Tibial artery (tissue), 4 donors: ENCODE results near the gene SLC13A4.

Experiments used
- DNase-seq, 2 donors: peaks; one replicate each; pipeline ENCODE4 v3.0.0-alpha.2; 2019
- H3K27ac ChIP-seq, 2 donors: fragments of 200-600 bp; sonication (generic) in 1 of 2; 1 replicate in 1 of 2; 2 replicates in 1 of 2; pipeline ENCODE4 v1.5.1; 2018 to 2019; ENCODE audit warnings: mild to moderate bottlenecking in 1 of 2
- H3K27me3 ChIP-seq, 2 donors: fragments of 200-600 bp; sonication (generic) in 1 of 2; one replicate each; pipeline versions ENCODE4 v1.5.1 to v1.6.0; 2016 to 2019
- H3K36me3 ChIP-seq, 3 donors: fragments of 200-600 bp; sonication (generic) in 2 of 3; one replicate each; pipeline ENCODE4 v1.5.1; 2016 to 2019; ENCODE audit warnings: mild to moderate bottlenecking in 2 of 3
- H3K4me1 ChIP-seq, 4 donors: fragments of 200-600 bp; sonication (generic) in 2 of 4; 1 replicate in 3 of 4; 2 replicates in 1 of 4; pipeline ENCODE4 v1.5.1; 2016 to 2019
- H3K4me3 ChIP-seq, 2 donors: fragments of 200-600 bp; sonication (generic) in 1 of 2; 1 replicate in 1 of 2; 2 replicates in 1 of 2; pipeline ENCODE4 v1.5.1; 2018 to 2019; ENCODE audit warnings: mild to moderate bottlenecking in 2 of 2
- H3K9me3 ChIP-seq, 3 donors: fragments of 200-600 bp; sonication (generic) in 1 of 3; one replicate each; pipeline ENCODE4 v1.5.1; 2016 to 2019
- CTCF ChIP-seq, 2 experiments: fragments of 200-600 bp in 1 of 2; fragments of 450-650 bp in 1 of 2; IDR thresholded peaks; one replicate each; pipeline ENCODE4 v1.5.1; 2017 to 2019; ENCODE audit warnings: antibody characterized with exemption in 2 of 2, mild to moderate bottlenecking in 1 of 2, moderate library complexity in 1 of 2
- intact Hi-C: fragments of 100-400 bp; cut with DNase I; formaldehyde crosslinking; loops from one replicate; pipeline ENCODE4 v1.15.0; 2023; ENCODE audit warnings: low total_unique reads

SLC13A4 gene

DNA sequence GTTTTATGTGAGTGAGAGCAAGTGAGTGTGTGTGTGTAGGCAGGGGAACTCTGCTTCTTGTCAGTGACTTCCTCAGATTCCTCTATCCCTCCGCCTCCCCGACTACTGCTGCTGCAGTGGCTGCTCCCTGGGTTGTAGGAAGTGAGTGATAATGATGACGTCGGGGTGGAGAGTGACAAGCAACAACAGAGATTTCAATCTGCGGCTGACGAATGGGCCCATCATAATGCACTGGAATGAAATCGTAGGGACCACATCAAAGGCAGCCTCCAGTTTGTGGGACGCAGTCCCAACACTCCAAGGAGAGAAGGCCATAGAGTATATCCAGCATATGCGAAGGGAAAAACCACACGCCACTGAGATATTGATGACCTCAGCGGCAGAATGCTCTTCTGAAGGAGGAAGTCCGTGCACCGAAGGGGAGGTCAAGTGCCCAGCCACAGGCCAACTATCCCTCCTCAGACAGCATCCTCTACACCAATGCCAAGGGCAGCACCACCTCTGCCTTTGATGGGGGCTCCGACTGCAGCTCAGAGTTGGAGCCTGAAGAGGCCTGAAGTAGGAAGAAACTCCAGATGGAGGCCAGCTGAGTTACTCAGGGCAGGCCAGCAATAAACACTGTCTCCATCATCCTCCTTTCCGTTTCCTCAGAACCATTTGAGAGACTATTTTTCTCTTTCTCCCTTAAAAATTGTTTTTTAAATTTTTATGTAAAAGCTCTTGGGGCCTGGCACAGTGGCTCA is 77.0 kb downstream of the SLC13A4 start:
- H3K4me1 ChIP-seq: no peaks in the 10 kb centered on the region
- H3K36me3 ChIP-seq: peaks cover 0 to 37% (median 16%) of the 10 kb centered on the region in 3 donors
- no peak overlapping the region for H3K27ac ChIP-seq
- no peaks in the 10 kb centered on the region for H3K9me3 ChIP-seq
- TF ChIP-seq CTCF (IDR thresholded peaks at IDR 0.05): no peak
- DNase-seq: peak in 1 of 2 donors; percentile 47
- no peak overlapping the region for H3K4me3 ChIP-seq
- intact Hi-C loops: no loop called here
- H3K27me3 ChIP-seq: no peaks in the 10 kb centered on the region

DNA sequence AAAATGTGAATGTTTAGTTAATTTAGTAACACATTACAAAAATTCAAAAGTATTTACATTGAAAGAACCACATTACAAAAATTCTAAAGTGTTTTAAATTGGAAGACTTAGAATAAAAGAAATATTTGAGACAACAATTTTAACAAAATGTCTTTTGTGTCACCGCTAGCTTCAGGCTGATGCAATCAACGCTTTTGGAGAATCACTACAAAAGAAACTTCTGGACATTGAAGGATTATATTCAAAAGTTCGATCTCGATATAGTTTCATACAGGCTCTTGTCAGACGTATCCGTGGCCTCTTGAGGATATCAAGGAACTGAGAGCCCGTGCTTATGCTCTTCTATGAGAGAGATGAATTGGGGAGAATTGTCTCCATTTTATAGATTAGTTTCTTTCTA is 79.8 kb downstream of the SLC13A4 start:
- no peak for TF ChIP-seq CTCF (IDR thresholded peaks at IDR 0.05)
- DNase-seq: no peak
- H3K27me3 ChIP-seq: no peaks in the 10 kb centered on the region
- peaks cover 5 to 57% (median 19%) of the 10 kb centered on the region in 3 donors for H3K36me3 ChIP-seq
- intact Hi-C loops: loop anchor here (10.0 kb wide), 1 partner anchor 363 kb away; no protein-coding TSS in a partner anchor
- H3K9me3 ChIP-seq: no peaks in the 10 kb centered on the region
- no peak overlapping the region for H3K4me3 ChIP-seq
- no peaks in the 10 kb centered on the region for H3K4me1 ChIP-seq
- no peak overlapping the region for H3K27ac ChIP-seq

DNA sequence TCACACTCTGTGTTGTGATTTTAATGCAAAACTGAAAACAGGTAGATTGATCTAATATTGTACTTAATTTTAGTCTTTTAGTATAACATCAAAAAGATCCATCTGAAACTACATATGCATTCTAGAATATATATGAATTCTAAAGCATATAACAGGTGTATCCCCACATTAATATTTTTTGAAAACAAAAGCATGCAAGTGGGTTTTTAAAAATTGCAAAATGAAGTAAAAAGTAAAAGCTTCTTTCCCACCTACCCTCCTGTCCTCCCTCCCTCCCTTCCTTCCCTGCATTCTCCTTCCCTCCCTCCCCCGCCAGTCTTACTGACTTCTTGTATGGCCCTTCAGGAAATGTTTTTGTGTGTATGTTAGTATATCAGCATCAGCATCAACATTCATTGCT is 80.2 kb downstream of the SLC13A4 start:
- no peaks in the 10 kb centered on the region for H3K4me1 ChIP-seq
- H3K36me3 ChIP-seq: peaks cover 5 to 62% (median 21%) of the 10 kb centered on the region in 3 donors
- intact Hi-C loops: loop anchor here (10.0 kb wide), 1 partner anchor 363 kb away; no protein-coding TSS in a partner anchor
- H3K9me3 ChIP-seq: no peaks in the 10 kb centered on the region
- no peak overlapping the region for H3K4me3 ChIP-seq
- no peak overlapping the region for H3K27ac ChIP-seq
- TF ChIP-seq CTCF (IDR thresholded peaks at IDR 0.05): no peak
- DNase-seq: no peak
- H3K27me3 ChIP-seq: no peaks in the 10 kb centered on the region

DNA sequence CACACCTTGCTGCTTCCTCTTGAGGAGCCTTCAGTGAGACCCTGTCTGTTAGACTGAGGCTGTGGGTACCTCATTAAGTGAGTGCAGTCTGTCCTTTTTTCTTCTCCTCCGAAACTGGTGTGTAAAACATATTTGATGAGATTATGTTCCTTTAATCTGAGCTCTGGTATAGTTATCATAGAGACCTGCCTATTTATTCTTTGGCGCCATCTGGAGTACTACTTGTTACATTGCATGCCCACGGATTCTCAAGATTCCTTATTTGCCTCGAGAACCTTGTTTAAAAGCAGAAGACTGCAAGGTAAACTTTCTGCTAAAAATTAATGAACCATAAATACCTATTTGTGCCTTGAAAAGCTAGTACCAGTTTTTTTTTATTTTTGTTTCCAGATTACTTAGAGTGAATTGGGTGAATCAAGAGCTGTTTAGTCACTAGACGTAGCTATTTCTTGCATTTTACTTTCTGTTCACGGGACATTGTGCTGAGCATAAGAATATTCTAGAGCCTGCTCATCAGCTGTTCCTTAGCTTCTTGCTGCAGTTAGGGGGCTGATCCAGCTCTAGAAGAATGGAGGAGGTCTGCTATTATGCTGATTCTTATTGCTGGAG is 82.6 kb downstream of the SLC13A4 start:
- no peaks in the 10 kb centered on the region for H3K4me1 ChIP-seq
- H3K9me3 ChIP-seq: no peaks in the 10 kb centered on the region
- no peak for DNase-seq
- peak; percentile 64 to 73 for TF ChIP-seq CTCF (IDR thresholded peaks at IDR 0.05)
- peaks cover 5 to 71% (median 40%) of the 10 kb centered on the region in 3 donors for H3K36me3 ChIP-seq
- intact Hi-C loops: loop anchor here (10.0 kb wide), 1 partner anchor 361 kb away; no protein-coding TSS in a partner anchor
- peak overlapping the region in 1 of 2 donors; percentile 10 for H3K4me3 ChIP-seq
- no peaks in the 10 kb centered on the region for H3K27me3 ChIP-seq
- H3K27ac ChIP-seq: no peak overlapping the region

- Histone ChIP-seq H3K36me3 (peaks cover 5 to 72% (median 45%) of the 10 kb centered on the region in 3 donors), H3K27me3 (no peaks in the 10 kb centered on the region), H3K9me3 (no peaks in the 10 kb centered on the region), H3K4me1 (no peaks in the 10 kb centered on the region), H3K4me3 (no peak overlapping the region), H3K27ac (no peak overlapping the region)
- no peak for TF ChIP-seq CTCF (IDR thresholded peaks at IDR 0.05)
- intact Hi-C loops: loop anchor here (10.0 kb wide), 1 partner anchor 360 kb away; no protein-coding TSS in a partner anchor
- no peak for DNase-seq
These were observed 83.3 kb downstream of the SLC13A4 start for GRCh38 chr7:135644729-135645128.
